Stomach smooth muscle (tissue), 2 donors: ENCODE data around the gene DTD1.

Source experiments
- H3K27ac ChIP-seq: one replicate; pipeline ENCODE4 v1.7.0; 2013; ENCODE audit warnings: mild to moderate bottlenecking, low read length, inconsistent platforms
- H3K27me3 ChIP-seq, 2 donors: one replicate each; pipeline ENCODE4 v1.7.0; 2013; ENCODE audit warnings: low read length in 2 of 2; ENCODE audit not compliant: insufficient read depth in 2 of 2, control insufficient read depth in 1 of 2
- H3K36me3 ChIP-seq, 2 donors: one replicate each; pipeline ENCODE4 v1.7.0; 2013; ENCODE audit warnings: low read length in 2 of 2; ENCODE audit not compliant: control insufficient read depth in 2 of 2, insufficient read depth in 2 of 2
- H3K4me1 ChIP-seq: one replicate; pipeline ENCODE4 v1.7.0; 2013; ENCODE audit warnings: low read length; ENCODE audit not compliant: control insufficient read depth, insufficient read depth
- H3K4me3 ChIP-seq, 2 donors: one replicate each; pipeline ENCODE4 v1.7.0; 2013; ENCODE audit warnings: low read length in 2 of 2
- H3K9ac ChIP-seq, 2 donors: one replicate each; pipeline ENCODE4 v1.7.0; 2013; ENCODE audit warnings: low read length in 2 of 2, mild to moderate bottlenecking in 1 of 2
- H3K9me3 ChIP-seq, 2 donors: one replicate each; pipeline ENCODE4 v1.7.0; 2013; ENCODE audit warnings: low read length in 2 of 2; ENCODE audit not compliant: control insufficient read depth in 2 of 2
- donor health status: healthy.
- donor health status: Pancreatic carcinoma.

The DTD1 gene

GRCh38 chr20:18813483-18813882, 225.6 kb downstream of the DTD1 start, which contains the start of gene SCP2D1:
SCP2D1 (plus strand) TSS chr20:18813783; CDS start chr20:18813816, 33 bp downstream.
- no peak within 1 kb of the TSS for H3K4me3 ChIP-seq
- peaks cover 0 to 2% of the 10 kb centered on the region in 2 donors for H3K27me3 ChIP-seq
- no peaks in the 10 kb centered on the region for H3K9me3 ChIP-seq
- no peak within 1 kb of the TSS for H3K9ac ChIP-seq
- H3K36me3 ChIP-seq: no peaks in the 10 kb centered on the region
- no peaks in the 10 kb centered on the region for H3K4me1 ChIP-seq
- no peak within 1 kb of the TSS for H3K27ac ChIP-seq

DNA sequence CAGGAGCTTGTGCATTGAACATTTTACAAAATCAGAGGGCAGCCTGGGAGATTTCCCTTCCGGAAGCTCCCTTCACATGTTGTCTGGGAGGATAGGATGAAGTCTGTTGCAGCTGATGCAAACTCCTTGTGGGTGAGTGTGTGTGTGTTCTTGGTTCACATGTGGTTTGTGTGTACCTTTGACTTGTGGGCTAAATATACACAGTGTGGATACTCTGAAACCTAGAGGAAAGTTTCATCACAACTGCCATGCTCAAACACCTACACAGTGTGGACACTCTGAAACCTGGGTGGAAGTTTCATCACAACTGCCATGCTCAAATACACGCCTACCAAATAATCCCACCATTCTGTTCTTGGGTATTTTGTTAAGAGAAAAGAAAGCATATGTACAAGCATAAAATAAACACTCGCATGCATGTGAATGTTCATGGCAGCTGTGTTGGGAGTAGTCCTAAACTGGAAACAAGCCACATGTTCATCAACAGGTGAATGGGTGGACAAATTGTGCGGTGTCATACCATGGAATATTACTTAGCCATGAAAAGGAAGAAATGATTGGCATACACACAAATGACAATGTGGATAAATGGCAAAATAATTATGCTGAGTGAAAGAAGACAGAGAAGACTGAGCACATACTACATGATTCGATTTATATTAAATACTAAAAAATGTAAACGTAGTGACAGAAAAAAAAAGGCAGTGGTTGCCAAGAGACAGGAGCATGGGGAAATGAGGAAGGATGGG, 227.5 kb downstream of the DTD1 start:
- Histone ChIP-seq H3K9ac (no peak overlapping the region), H3K27ac (no peak overlapping the region), H3K9me3 (peaks cover 2 to 13% of the 10 kb centered on the region in 2 donors), H3K36me3 (no peaks in the 10 kb centered on the region), H3K4me3 (no peak overlapping the region), H3K27me3 (peaks cover 0 to 2% of the 10 kb centered on the region in 2 donors), H3K4me1 (no peaks in the 10 kb centered on the region)
